GM18867 (cell line): ENCODE data around the gene ST6GALNAC5.

Source experiments
- ATAC-seq: cut with Tn5 transposase; IDR thresholded peaks from one replicate; pipeline ENCODE4 v1.9.1; 2021; ENCODE audit warnings: mild to moderate bottlenecking, moderate library complexity; ENCODE audit not compliant: unreplicated experiment

The ST6GALNAC5 gene

GRCh38 chr1:77039739-77040138 lies 172.5 kb downstream of the ST6GALNAC5 start:
- ATAC-seq: no peak

- ATAC-seq: no peak
Measured at GRCh38 chr1:77040826-77041225, 173.5 kb downstream of the ST6GALNAC5 start.

- no peak for ATAC-seq
Measured at GRCh38 chr1:77044133-77044849, 177.0 kb downstream of the ST6GALNAC5 start.

- ATAC-seq: no peak
Measured at GRCh38 chr1:77047575-77047974, 180.3 kb downstream of the ST6GALNAC5 start.

- ATAC-seq: no peak
Measured at GRCh38 chr1:77047978-77048614, 180.8 kb downstream of the ST6GALNAC5 start.

GRCh38 chr1:77048615-77049005 lies 181.3 kb downstream of the ST6GALNAC5 start:
- ATAC-seq: no peak

- no peak for ATAC-seq
Measured at GRCh38 chr1:77051425-77051824, 184.1 kb downstream of the ST6GALNAC5 start.

- ATAC-seq: no peak
Measured at GRCh38 chr1:77056525-77056924, 189.2 kb downstream of the ST6GALNAC5 start.

GRCh38 chr1:77057994-77058585 lies 190.8 kb downstream of the ST6GALNAC5 start:
- ATAC-seq: no peak

GRCh38 chr1:77060000-77060399 lies 192.7 kb downstream of the ST6GALNAC5 start:
- ATAC-seq: no peak

- no peak for ATAC-seq
Measured at GRCh38 chr1:77061162-77061561, 193.9 kb downstream of the ST6GALNAC5 start.

GRCh38 chr1:77063118-77063517 lies 195.8 kb downstream of the ST6GALNAC5 start:
- ATAC-seq: no peak

GRCh38 chr1:77064246-77064645 lies 197.0 kb downstream of the ST6GALNAC5 start:
- no peak for ATAC-seq

- ATAC-seq: no peak
Measured at GRCh38 chr1:77065693-77066342, 198.5 kb downstream of the ST6GALNAC5 start.

- no peak for ATAC-seq
Measured at GRCh38 chr1:77068013-77068412, 200.7 kb downstream of the ST6GALNAC5 start.

GRCh38 chr1:77076759-77077158 lies 209.5 kb downstream of the ST6GALNAC5 start:
- no peak for ATAC-seq

- ATAC-seq: no peak
Measured at GRCh38 chr1:77081834-77082233, 214.6 kb downstream of the ST6GALNAC5 start.

- no peak for ATAC-seq
Measured at GRCh38 chr1:77084457-77084856, 217.2 kb downstream of the ST6GALNAC5 start.

- no peak for ATAC-seq
Measured at GRCh38 chr1:77085109-77085508, 217.8 kb downstream of the ST6GALNAC5 start.

- ATAC-seq: no peak
Measured at GRCh38 chr1:77089756-77090155, 222.5 kb downstream of the ST6GALNAC5 start.

GRCh38 chr1:77095236-77095635 lies 228.0 kb downstream of the ST6GALNAC5 start:
- ATAC-seq: no peak
